Lower leg skin (tissue), 4 donors: ENCODE measurements around the gene WFS1. TPM values are rescaled to one million over a fixed set of nuclear protein-coding genes. Genes with fewer than 3 reads are reported as not detected.

ENCODE experiments used
- DNase-seq, 2 donors: peaks; one replicate each; pipeline ENCODE4 v3.0.0-alpha.2; 2019; ENCODE audit warnings: low spot score in 2 of 2
- H3K4me3 ChIP-seq: fragments of 200-600 bp; sonication (generic); 2 replicates; pipeline ENCODE4 v1.5.1; 2017; ENCODE audit warnings: mild to moderate bottlenecking, low read depth; ENCODE audit not compliant: poor library complexity, severe bottlenecking
- CTCF ChIP-seq, 3 donors: fragments of 450-650 bp; IDR thresholded peaks; one replicate each; pipeline ENCODE4 v1.5.1; 2016; ENCODE audit warnings: antibody characterized with exemption in 3 of 3, mild to moderate bottlenecking in 3 of 3, moderate library complexity in 2 of 3
- POLR2A ChIP-seq, 2 donors: fragments of 450-650 bp; IDR thresholded peaks; one replicate each; pipeline ENCODE4 v1.6.1; 2016 to 2017; ENCODE audit warnings: antibody characterized with exemption in 2 of 2, mild to moderate bottlenecking in 1 of 2, moderate library complexity in 1 of 2
- WGBS, 2 donors: methylation state at CpG; one replicate each; pipeline ENCODE4 v1.1.5; 2018; 5-methylcytosine and 5-hydroxymethylcytosine counted together
- intact Hi-C: fragments of 100-400 bp; cut with DNase I; formaldehyde crosslinking; loops from one replicate; pipeline ENCODE4 v1.15.0; 2023; ENCODE audit warnings: low total_unique reads
- total RNA-seq, 4 donors: library from RNA; depleted of rRNA; stranded (reverse); fragments of >200 nt; gene quantifications; one replicate each; pipeline ENCODE4 v1.1.0, GENCODE V29; 2016

WFS1 gene
- total RNA-seq, 4 donors from 2014 or later: 39.4 to 48.6 (median 45.1) TPM

- WGBS, 2 donors: 39 to 48% methylated on average over 18 of the region's 19 CpGs
- no peak overlapping the region for H3K4me3 ChIP-seq
- no peak for TF ChIP-seq CTCF (IDR thresholded peaks at IDR 0.05)
- TF ChIP-seq POLR2A (IDR thresholded peaks at IDR 0.05): no peak
- intact Hi-C loops: loop anchor here (5.0 kb wide), 1 partner anchor 210 kb away; no protein-coding TSS in a partner anchor
- DNase-seq: no peak
Observed at GRCh38 chr4:6337331-6337935, 67.8 kb downstream of the WFS1 start.

DNA sequence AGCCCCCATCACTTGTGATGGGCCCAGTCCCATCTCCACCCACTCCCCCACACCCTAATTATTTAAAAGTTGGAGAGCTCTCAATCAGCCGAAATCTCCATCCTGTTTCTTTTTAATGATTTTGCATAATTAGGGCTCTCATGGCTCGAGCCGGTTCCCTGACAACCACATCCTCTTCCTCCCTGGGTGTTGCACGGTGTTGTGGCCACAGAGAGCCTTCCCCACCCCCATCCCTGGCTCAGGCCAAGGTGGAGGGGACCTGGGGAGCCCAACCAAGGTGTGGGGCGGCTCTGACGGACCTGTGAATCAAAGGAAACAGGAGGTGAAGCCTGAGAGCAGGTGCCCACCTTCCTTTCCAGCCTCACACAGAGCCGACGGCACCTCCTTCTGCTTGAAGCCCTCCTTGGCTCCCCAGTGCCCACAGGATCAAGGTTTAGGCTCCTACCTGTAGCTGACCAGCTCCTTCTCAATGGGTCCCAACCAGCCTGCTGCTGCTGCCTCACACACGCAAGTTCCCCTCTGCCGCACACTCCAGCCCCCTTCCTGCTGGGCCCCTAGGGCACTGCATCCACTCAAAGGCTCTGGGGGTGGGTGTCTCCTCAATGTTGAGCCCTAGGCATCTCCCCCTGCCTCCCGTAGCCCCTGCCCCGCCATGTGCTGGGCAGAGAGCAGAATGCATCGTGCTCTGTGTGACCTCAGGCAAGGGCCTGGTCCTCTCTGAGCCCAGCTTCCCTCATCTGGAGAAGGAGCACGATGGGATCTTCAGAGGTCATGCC is 68.7 kb downstream of the WFS1 start:
- H3K4me3 ChIP-seq: no peak overlapping the region
- TF ChIP-seq CTCF (IDR thresholded peaks at IDR 0.05) (no peak), POLR2A (IDR thresholded peaks at IDR 0.05) (no peak)
- WGBS, 2 donors: 57 to 66% methylated on average over 14 of the region's 14 CpGs
- intact Hi-C loops: loop anchor here (5.0 kb wide), 1 partner anchor 209 kb away; no protein-coding TSS in a partner anchor
- DNase-seq: no peak

DNA sequence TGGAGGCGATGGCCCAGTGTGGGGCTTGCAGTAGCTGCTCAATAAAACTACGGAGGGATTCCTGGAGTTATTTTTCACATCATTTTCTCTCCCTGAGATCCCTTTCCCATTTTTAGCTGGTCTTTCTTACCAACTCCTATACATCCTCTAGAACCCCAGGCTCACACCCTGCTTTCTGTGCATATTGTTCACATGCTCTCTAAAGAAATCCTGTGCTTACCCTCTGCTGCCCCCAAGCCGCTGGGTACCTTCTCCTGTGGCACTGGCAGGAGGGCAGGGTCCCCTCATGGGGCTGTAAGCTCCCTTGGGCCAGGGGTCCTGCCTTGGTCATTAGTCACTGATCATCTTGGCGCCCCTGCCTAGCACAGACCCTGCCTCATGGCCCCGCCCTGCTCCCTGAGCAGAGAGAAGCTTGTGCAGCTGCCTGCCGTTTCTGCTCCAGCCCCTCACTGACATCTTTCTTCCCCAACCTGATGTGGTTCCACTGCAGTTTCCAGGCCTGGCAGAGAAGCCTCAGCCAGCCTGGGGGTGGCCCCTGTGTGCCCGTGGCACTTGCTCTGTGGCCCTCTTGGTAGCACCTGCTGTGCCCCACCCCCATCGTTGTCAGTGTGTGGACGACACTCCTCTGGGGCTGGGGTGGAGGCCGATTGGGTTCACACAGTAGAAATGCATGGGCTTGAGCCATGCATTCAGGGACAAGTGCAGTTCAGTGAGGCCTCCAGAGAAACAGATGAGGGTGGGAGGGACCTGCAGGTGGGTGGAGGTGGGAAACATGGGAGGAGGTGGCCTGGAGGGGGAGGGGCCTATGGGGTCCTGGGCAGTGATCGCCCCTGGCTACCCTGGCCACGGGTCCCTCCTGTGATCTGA is 69.5 kb downstream of the WFS1 start:
- intact Hi-C loops: loop anchor here (5.0 kb wide), 1 partner anchor 208 kb away; no protein-coding TSS in a partner anchor
- no peak for TF ChIP-seq POLR2A (IDR thresholded peaks at IDR 0.05)
- TF ChIP-seq CTCF (IDR thresholded peaks at IDR 0.05): no peak
- no peak for DNase-seq
- H3K4me3 ChIP-seq: no peak overlapping the region
- WGBS, 2 donors: 70 to 73% methylated on average over 12 of the region's 12 CpGs

GRCh38 chr4:6339818-6340445 is 70.3 kb downstream of the WFS1 start:
- intact Hi-C loops: loop anchor here (5.0 kb wide), 1 partner anchor 207 kb away; no protein-coding TSS in a partner anchor
- no peak overlapping the region for H3K4me3 ChIP-seq
- 82 to 83% methylated on average over 13 of the region's 13 CpGs for WGBS, 2 donors
- TF ChIP-seq POLR2A (IDR thresholded peaks at IDR 0.05) (no peak), CTCF (IDR thresholded peaks at IDR 0.05) (no peak)
- DNase-seq: no peak

DNA sequence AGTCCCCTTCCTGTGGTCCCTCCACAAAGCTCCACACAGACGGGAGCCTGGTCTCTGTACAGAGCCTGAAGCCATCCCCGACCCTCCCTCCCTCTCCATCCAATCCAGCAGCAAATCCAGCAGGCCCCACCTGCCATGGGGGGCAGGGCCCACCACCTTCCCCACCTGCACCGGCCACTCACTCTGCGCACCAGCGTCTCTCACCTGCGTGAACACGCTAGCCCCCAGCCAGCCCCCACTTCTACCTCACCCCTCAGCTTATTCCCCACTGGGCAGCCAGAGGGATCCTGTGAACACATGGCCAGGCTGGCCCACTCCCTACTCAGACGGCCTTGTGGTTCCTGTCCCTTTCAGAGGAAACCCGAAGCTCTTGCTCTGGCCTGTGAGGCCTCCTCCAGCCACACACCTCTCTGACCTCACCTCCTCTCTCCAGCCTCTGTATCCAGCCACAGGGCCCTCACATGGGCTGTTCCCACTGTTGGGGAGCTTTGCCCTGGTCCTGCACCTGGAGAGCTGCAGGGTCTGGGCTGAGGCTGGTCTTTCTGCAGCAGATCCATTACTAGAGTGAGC is 70.9 kb downstream of the WFS1 start:
- intact Hi-C loops: no loop called here
- no peak for DNase-seq
- H3K4me3 ChIP-seq: no peak overlapping the region
- no peak for TF ChIP-seq CTCF (IDR thresholded peaks at IDR 0.05)
- TF ChIP-seq POLR2A (IDR thresholded peaks at IDR 0.05): no peak
- WGBS, 2 donors: 72 to 73% methylated on average over 9 of the region's 9 CpGs
